Caco-2 (cell line): ENCODE results near the gene FOXN4. TPM values are rescaled to one million over a fixed set of nuclear protein-coding genes. Genes with fewer than 3 reads are reported as not detected.

ENCODE experiments used
- BruUV-seq: library from RNA; stranded (reverse); fragments of 400-500 nt; replicated peaks from 2 replicates; lab custom pipeline; 2021; lab: Mats Ljungman, UMichigan
- CTCF ChIA-PET: fragments of 300-600 bp; sonication (Branson Sonifier 250); formaldehyde crosslinking; loops from one replicate; lab custom pipeline; 2022; ENCODE audit warnings: antibody characterized with exemption; lab: Charles Lee
- POLR2A ChIA-PET: fragments of 300-600 bp; sonication (Branson Sonifier 250); formaldehyde crosslinking; loops from one replicate; lab custom pipeline; 2022; ENCODE audit warnings: antibody characterized with exemption; lab: Charles Lee
- DNase-seq, 2 experiments: peaks; one replicate each; pipeline versions ENCODE4 v3.0.0 to v3.0.0-alpha.2; 2020 to 2022
- H3K27me3 ChIP-seq: replicated peaks from 2 replicates; pipeline ENCODE4 v1.6.0; 2011; ENCODE audit warnings: low read length; ENCODE audit not compliant: control insufficient read depth, insufficient read depth
- H3K36me3 ChIP-seq: 2 replicates; pipeline ENCODE4 v1.5.1; 2011; ENCODE audit warnings: low read length; ENCODE audit not compliant: control insufficient read depth, insufficient read depth
- H3K4me1 ChIP-seq: fragments of 250-450 bp; sonication (Bioruptor Pico); 2 replicates; pipeline ENCODE4 v1.5.1; 2020; ENCODE audit warnings: mild to moderate bottlenecking
- H3K4me3 ChIP-seq: 2 replicates; pipeline ENCODE4 v1.5.1; 2011; ENCODE audit warnings: low read depth, mild to moderate bottlenecking, control low read depth, low read length
- H3K9me3 ChIP-seq: fragments of 250-450 bp; sonication (Bioruptor Pico); 2 replicates; pipeline ENCODE4 v1.5.1; 2020; ENCODE audit warnings: mild to moderate bottlenecking, moderate library complexity
- H3K27ac Mint-ChIP-seq: one replicate; pipeline ENCODE4 v1.8.0; 2022; ENCODE audit warnings: mixed read lengths; ENCODE audit not compliant: unreplicated experiment
- H3K27me3 Mint-ChIP-seq: one replicate; pipeline ENCODE4 v1.8.0; 2022; ENCODE audit warnings: mixed read lengths; ENCODE audit not compliant: insufficient read depth, unreplicated experiment
- H3K36me3 Mint-ChIP-seq: one replicate; pipeline ENCODE4 v1.8.0; 2022; ENCODE audit warnings: mild to moderate bottlenecking, mixed read lengths; ENCODE audit not compliant: insufficient read depth, unreplicated experiment
- H3K4me1 Mint-ChIP-seq: one replicate; pipeline ENCODE4 v1.8.0; 2022; ENCODE audit warnings: low read depth, mixed read lengths; ENCODE audit not compliant: unreplicated experiment
- H3K4me3 Mint-ChIP-seq: one replicate; pipeline ENCODE4 v1.8.0; 2022; ENCODE audit warnings: mild to moderate bottlenecking, moderate library complexity, mixed read lengths; ENCODE audit not compliant: unreplicated experiment
- H3K9me3 Mint-ChIP-seq: one replicate; pipeline ENCODE4 v1.8.0; 2022; ENCODE audit warnings: mixed read lengths; ENCODE audit not compliant: unreplicated experiment
- intact Hi-C: fragments of 100-400 bp; cut with micrococcal nuclease; formaldehyde crosslinking; loops from one replicate; pipeline ENCODE4 v1.10.0; 2022; ENCODE audit not compliant: unreplicated experiment
- total RNA-seq: library from RNA; stranded (reverse); gene quantifications from 2 replicates; pipeline ENCODE4 v1.2.3, GENCODE V29; 2022
- TF ChIP-seq, protein P1 (sequence below), 2 experiments: fragments of 200-600 bp in 1 of 2; IDR thresholded peaks; 1 replicate in 1 of 2; 2 replicates in 1 of 2; pipeline versions ENCODE4 v1.5.1 to v1.8.0; 2011 to 2022; ENCODE audit warnings: antibody characterized with exemption in 1 of 2, control low read depth in 1 of 2, inconsistent platforms in 1 of 2, low read depth in 1 of 2, low read length in 1 of 2, mild to moderate bottlenecking in 1 of 2, moderate library complexity in 1 of 2; ENCODE audit not compliant: insufficient read depth in 1 of 2, severe bottlenecking in 1 of 2, unreplicated experiment in 1 of 2

FOXN4 gene
- total RNA-seq, 1 experiment from 2014 or later, result 0.95 TPM

DNA sequence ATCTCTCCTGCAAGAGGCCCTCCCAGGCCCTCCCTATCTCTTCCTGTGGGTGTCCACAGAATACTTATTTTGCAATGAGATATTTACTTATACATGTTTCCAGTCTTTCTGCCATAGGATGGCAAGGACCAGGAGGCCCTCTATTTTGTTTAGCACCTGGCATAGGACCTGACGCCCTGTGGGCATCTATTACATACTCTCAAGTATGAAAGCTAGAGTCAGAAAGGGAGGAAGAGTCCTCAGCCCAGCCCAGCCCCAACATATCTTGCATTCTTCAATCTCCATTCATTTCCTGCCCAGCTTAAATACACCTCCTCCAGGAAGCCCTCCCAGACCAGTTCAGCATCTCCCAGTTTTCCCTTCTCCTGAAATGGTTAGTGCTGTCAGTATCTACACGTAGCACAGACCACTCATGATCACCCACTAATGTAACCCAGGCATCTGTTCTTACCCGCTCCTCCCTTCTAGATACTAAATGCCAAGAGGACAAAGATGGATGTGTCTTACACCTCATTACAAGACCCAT is 7.4 kb downstream of the FOXN4 start:
- no peak for DNase-seq
- no peaks in the 10 kb centered on the region for H3K36me3 Mint-ChIP-seq
- no peaks in the 10 kb centered on the region for H3K9me3 ChIP-seq
- ChIA-PET POLR2A (no interaction called here), CTCF (interaction anchor here (1.9 kb wide), 1 partner anchor 84 kb away, joined by 5 read pairs; no protein-coding TSS in a partner anchor)
- H3K27ac Mint-ChIP-seq, result no peak overlapping the region
- H3K4me3 ChIP-seq, result no peak overlapping the region
- intact Hi-C loops, result loop anchor here (5.0 kb wide), 1 partner anchor 86 kb away; no protein-coding TSS in a partner anchor
- TF ChIP-seq, protein P1, sequence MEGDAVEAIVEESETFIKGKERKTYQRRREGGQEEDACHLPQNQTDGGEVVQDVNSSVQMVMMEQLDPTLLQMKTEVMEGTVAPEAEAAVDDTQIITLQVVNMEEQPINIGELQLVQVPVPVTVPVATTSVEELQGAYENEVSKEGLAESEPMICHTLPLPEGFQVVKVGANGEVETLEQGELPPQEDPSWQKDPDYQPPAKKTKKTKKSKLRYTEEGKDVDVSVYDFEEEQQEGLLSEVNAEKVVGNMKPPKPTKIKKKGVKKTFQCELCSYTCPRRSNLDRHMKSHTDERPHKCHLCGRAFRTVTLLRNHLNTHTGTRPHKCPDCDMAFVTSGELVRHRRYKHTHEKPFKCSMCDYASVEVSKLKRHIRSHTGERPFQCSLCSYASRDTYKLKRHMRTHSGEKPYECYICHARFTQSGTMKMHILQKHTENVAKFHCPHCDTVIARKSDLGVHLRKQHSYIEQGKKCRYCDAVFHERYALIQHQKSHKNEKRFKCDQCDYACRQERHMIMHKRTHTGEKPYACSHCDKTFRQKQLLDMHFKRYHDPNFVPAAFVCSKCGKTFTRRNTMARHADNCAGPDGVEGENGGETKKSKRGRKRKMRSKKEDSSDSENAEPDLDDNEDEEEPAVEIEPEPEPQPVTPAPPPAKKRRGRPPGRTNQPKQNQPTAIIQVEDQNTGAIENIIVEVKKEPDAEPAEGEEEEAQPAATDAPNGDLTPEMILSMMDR (IDR thresholded peaks at IDR 0.05; ENCODE audit: insufficient read depth in 1 of 2, low read depth in 1 of 2, low read length in 1 of 2, severe bottlenecking in 1 of 2, unreplicated experiment in 1 of 2), result no peak
- H3K36me3 ChIP-seq, result no peaks in the 10 kb centered on the region
- peaks cover 3% of the 10 kb centered on the region for H3K27me3 Mint-ChIP-seq
- H3K27me3 ChIP-seq, result no peaks in the 10 kb centered on the region
- H3K9me3 Mint-ChIP-seq, result no peaks in the 10 kb centered on the region
- no peaks in the 10 kb centered on the region for H3K4me1 ChIP-seq
- no TSS peak for BruUV-seq
- H3K4me3 Mint-ChIP-seq, result no peak overlapping the region
- H3K4me1 Mint-ChIP-seq, result peaks cover 11% of the 10 kb centered on the region

DNA sequence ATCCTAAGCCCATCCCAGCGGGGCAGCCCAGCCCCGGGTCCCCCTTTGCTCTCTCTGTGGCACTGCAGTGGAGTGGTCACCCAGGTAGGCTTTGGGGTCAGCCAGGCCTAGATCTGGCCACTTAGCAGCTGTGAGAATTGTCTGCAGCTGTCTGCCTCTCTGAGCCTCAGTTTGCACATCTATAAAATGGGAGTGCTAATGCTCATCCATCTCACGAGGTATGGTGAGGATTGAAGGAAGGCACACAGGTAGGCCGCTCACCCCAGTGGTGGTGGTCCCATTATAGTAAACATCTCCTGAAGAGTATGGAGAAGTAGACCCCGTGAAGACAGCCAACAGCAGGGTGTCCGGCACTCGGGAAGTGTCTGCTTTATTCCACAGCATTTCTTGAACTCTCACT is 9.2 kb downstream of the FOXN4 start:
- no peak overlapping the region for H3K27ac Mint-ChIP-seq
- intact Hi-C loops, result loop anchor here (5.0 kb wide), 1 partner anchor 87 kb away; no protein-coding TSS in a partner anchor
- ChIA-PET CTCF (no interaction called here), POLR2A (no interaction called here)
- no peak overlapping the region for H3K4me3 ChIP-seq
- no peak for DNase-seq
- TF ChIP-seq, protein P1 (IDR thresholded peaks at IDR 0.05; ENCODE audit: insufficient read depth in 1 of 2, low read depth in 1 of 2, low read length in 1 of 2, severe bottlenecking in 1 of 2, unreplicated experiment in 1 of 2), result no peak
- no TSS peak for BruUV-seq
- H3K27me3 ChIP-seq, result no peaks in the 10 kb centered on the region
- peaks cover 10% of the 10 kb centered on the region for H3K27me3 Mint-ChIP-seq
- H3K4me1 ChIP-seq, result no peaks in the 10 kb centered on the region
- no peaks in the 10 kb centered on the region for H3K36me3 ChIP-seq
- no peaks in the 10 kb centered on the region for H3K9me3 Mint-ChIP-seq
- H3K4me1 Mint-ChIP-seq, result peaks cover 11% of the 10 kb centered on the region
- H3K36me3 Mint-ChIP-seq, result no peaks in the 10 kb centered on the region
- no peaks in the 10 kb centered on the region for H3K9me3 ChIP-seq
- H3K4me3 Mint-ChIP-seq, result no peak overlapping the region

- TF ChIP-seq, protein P1 (IDR thresholded peaks at IDR 0.05; ENCODE audit: insufficient read depth in 1 of 2, low read depth in 1 of 2, low read length in 1 of 2, severe bottlenecking in 1 of 2, unreplicated experiment in 1 of 2), result no peak
- Mint-ChIP-seq H3K4me1 (peaks cover 4% of the 10 kb centered on the region), H3K9me3 (no peaks in the 10 kb centered on the region), H3K36me3 (no peaks in the 10 kb centered on the region), H3K27ac (no peak overlapping the region), H3K27me3 (peaks cover 7% of the 10 kb centered on the region), H3K4me3 (no peak overlapping the region)
- H3K27me3 ChIP-seq, result no peaks in the 10 kb centered on the region
- ChIA-PET CTCF (no interaction called here), POLR2A (no interaction called here)
- BruUV-seq, result no TSS peak
- DNase-seq, result no peak
- H3K9me3 ChIP-seq, result no peaks in the 10 kb centered on the region
- no peaks in the 10 kb centered on the region for H3K4me1 ChIP-seq
- intact Hi-C loops, result no loop called here
- no peaks in the 10 kb centered on the region for H3K36me3 ChIP-seq
- no peak overlapping the region for H3K4me3 ChIP-seq
Measured at GRCh38 chr12:109296431-109296830, 12.7 kb downstream of the FOXN4 start.
